GOT3 (cell line): ENCODE measurements around the gene ELFN2.
"Not testable (repeated sequence)": the region's sequence is repeated elsewhere in the genome, so short reads cannot be mapped to it uniquely, and the experiment has no call there.

Experiments used
- DNase-seq: peaks from one replicate; lab custom pipeline; 2025; ENCODE audit warnings: mixed read lengths; lab: John Stamatoyannopoulos, UW

The ELFN2 gene, protein sequence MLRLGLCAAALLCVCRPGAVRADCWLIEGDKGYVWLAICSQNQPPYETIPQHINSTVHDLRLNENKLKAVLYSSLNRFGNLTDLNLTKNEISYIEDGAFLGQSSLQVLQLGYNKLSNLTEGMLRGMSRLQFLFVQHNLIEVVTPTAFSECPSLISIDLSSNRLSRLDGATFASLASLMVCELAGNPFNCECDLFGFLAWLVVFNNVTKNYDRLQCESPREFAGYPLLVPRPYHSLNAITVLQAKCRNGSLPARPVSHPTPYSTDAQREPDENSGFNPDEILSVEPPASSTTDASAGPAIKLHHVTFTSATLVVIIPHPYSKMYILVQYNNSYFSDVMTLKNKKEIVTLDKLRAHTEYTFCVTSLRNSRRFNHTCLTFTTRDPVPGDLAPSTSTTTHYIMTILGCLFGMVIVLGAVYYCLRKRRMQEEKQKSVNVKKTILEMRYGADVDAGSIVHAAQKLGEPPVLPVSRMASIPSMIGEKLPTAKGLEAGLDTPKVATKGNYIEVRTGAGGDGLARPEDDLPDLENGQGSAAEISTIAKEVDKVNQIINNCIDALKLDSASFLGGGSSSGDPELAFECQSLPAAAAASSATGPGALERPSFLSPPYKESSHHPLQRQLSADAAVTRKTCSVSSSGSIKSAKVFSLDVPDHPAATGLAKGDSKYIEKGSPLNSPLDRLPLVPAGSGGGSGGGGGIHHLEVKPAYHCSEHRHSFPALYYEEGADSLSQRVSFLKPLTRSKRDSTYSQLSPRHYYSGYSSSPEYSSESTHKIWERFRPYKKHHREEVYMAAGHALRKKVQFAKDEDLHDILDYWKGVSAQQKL

GRCh38 chr22:37427135-37427710 lies at the start of gene ELFN2:
Gene ELFN2, minus strand, starts transcription at chr22:37427479. Its CDS starts 51,945 bp downstream, at chr22:37375534.
- no peak for DNase-seq

DNA sequence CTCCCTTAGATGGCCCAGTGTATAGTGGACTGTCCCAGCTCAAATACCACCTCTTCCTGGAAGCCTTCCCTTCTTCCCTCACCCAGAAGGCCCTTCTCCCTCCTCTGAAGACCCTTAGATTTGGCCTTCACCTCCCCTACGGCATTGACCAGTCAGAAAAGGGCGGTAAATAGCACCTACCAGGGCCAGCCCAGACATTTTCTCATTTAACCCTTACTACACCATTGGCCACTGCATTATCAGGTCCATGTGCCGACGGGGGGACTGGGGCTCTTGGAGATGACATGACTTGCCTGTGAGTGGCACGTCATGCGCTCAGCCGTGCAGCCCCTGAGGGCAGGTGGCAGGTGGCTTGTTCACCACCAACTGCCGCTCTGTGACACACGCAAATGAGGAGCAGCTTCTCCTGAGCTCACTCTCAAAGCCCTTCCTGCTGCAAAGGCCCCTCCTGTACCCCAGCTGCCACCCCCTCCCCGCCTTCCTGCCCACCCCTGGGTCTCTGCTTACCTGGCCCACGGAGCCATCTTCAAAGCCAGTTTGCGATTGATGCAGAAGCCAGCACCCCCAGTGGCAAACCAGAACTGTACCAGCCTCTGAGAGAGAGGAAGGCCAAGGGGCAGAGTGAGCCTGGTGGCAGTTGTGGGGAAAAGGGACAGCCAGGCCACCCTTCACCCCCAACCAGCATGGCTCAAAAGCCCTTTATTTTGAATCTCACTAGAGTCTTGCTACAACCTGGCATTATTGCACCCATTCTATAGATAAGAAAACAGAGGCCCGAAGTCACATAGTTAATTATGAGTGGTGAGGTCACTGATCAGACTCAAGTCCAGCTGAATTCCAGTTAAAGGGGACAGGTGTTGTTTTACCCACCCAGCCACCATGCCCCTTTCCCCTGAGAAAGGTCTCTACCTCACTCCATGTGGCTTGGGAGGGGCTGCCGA lies 49.4 kb upstream of the ELFN2 start:
- no peak for DNase-seq

- no peak for DNase-seq
These were observed 47.3 kb upstream of the ELFN2 start for GRCh38 chr22:37474447-37475090.

DNA sequence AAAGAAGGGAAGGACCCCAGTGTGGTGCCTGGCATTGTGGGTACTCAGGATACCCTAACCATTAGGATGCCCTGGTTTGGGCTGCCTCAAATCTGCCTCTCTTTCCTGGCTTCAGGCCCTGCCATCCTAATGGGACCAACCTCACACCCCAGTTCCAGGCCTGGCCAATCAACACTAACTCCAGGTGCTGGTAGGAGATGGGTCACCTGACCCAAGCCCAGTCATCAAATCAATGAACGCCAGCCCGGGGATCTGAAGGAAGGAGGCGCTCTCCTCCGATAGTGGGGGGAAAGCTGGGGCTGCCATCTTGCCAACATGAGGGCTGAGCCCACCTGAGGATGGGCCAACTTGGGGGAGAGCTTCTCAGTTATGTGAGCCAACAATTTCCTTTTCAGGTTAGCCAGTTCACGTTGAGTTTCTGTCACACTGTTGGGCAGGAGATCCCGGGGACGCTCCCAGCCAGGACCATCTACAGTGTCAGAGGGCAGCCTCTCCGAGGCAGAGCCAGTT lies 46.2 kb upstream of the ELFN2 start:
- no peak for DNase-seq

DNA sequence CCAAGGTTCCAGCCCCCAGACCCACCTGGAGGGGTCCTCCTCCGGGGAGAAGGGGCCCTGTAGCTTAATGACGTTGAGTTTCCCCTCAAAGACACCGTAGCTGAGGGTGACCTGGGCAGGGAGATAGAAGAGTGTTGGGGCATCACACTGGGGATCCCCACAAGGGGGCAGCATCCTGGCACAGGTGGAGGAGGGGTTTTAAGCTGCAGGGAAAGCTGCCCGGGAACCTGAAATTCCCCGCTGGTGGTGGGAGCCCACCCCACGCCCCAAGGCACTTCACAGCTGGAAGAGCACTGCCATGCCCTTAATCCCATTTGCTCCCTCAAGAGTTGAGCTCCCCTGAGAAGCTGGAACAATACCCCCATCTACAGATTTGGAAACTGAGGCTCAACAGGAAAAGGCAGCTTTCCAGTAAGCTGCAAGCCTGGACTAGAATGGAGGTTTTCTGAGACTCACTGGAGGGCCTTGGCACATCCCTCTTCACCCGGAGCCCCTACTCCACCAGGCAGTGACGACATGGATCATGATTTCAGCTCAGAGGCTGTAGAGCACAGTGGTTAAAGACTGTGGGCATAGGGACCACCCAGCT lies 45.2 kb upstream of the ELFN2 start:
- DNase-seq = no peak

DNA sequence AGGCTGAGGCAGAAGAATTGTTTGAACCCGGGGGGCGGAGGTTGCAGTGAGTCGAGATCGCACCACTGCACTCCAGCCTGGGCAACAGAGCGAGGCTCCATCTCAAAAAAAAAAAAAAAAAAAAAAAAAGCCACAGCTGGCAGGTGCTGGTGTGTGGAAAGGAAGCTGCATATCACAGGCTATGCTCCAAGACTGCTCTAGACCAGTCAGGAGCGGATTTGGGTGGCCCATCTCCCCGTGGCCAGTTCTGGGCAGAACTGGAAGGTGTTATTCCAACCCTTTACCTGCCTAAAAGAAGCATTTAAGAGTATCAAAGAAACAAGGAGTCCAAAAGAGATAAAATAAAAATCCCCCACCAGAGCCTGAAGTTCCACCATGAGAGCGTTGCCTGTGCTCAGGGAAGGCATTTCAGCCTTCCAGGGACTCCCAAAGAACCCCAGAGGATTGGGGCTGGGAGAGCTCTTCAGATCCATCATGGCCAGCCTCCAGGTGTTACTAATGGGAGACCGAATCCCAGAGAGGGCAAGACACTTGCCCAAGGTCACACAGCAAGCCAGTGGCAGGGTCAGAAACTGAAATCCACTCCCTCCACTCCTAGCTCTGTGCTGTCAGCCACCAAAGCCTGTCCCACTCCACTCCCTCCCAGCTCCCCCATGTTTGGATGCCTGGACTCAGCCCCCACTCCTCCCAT lies 44.6 kb upstream of the ELFN2 start:
- no peak for DNase-seq

- no peak for DNase-seq
These were observed 42.8 kb upstream of the ELFN2 start for GRCh38 chr22:37470087-37470445.

- no peak for DNase-seq
These were observed 42.3 kb upstream of the ELFN2 start for GRCh38 chr22:37469416-37470086.

DNA sequence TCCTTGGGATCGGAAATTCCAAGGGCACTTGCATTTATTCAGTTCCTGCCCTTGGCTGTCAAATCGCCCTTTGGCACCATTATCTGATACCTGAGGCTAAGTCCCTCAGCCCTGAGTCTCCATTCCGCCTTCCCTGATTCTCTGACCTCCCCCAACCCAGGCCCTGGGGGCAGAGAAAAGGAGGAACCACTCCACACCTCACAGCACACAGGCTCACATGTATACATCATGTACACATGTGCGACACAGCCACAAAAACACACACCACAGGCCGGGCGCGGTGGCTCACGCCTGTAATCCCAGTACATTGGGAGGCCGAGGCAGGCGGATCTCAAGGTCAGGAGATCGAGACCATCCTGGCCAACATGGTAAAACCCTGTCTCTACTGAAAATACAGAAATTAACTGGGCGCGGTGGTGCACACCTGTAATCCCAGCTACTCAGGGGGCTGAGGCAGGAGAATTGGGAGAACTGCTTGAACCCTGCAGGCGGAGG lies 41.0 kb upstream of the ELFN2 start:
- DNase-seq = not testable (repeated sequence)

DNA sequence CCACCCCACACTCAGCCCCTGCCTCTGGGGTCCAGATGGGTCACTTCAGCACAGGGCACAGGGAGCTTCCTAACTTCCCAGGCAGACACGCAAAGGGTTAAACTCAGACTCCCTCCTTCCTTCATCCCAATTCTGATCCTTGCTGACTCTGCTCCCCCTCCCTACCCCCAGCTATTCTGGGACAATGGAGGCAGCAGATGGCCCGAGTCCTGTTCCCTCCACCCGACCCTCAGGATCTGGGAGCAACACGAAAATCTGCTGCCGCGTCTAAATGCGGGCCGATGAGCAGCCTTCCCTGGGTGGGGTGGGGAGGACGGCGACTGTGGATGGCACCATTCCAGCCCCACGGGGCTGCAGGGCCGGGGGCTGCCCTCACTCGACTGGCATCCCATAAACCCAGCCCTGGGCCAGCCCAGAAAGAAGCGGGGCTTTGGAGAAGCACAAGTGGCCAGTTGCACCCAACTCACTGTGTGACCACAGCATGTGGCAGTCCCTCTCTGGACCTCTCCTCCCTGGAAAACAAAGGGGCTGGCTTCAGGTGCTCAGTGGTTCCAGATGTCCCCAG lies 40.2 kb upstream of the ELFN2 start:
- no peak for DNase-seq

GRCh38 chr22:37464181-37464580 lies 36.9 kb upstream of the ELFN2 start:
- no peak for DNase-seq

DNA sequence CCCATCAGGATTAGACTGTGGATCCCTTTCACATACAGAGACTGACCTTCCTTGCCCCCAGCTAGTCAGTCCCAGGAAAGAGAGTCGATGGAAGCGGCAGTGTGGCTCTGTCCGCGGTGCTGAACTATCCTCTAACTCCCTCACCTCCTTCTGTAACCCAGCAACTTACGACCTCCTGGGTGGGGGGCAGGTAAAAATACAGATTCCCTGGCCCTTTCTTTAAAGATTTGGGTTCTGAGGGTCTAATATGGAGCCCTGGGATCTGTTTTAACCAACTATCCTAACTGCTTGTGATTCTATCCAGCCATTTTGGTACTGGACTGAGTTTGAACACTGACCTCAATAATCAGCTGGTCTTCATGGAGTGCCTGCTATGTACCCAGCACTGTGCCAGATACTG lies 35.7 kb upstream of the ELFN2 start:
- no peak for DNase-seq

GRCh38 chr22:37462436-37462835 lies 35.2 kb upstream of the ELFN2 start:
- DNase-seq = no peak

- no peak for DNase-seq
These were observed 34.7 kb upstream of the ELFN2 start for GRCh38 chr22:37461961-37462360.

GRCh38 chr22:37460684-37461083 lies 33.4 kb upstream of the ELFN2 start:
- DNase-seq = no peak

DNA sequence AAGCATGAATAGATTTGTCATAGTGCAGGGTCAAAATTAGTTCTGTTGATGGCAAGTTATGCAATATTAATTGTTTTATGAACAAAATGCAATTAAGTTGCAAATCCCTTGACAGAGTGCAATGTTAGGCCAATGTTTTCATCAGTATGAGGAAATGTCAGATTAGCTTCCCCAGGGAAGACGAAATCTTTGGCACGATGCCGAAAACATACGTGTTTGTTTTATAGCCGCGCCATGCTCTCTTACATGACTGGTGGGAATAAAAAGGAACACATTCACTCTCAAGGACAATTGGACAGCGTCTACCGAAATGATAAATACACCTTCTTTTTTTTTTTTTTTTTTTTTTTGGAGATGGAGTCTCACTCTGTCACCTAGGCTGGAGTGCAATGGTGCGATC lies 31.9 kb upstream of the ELFN2 start:
- no peak for DNase-seq

- no peak for DNase-seq
These were observed 30.0 kb upstream of the ELFN2 start for GRCh38 chr22:37457093-37457893.

DNA sequence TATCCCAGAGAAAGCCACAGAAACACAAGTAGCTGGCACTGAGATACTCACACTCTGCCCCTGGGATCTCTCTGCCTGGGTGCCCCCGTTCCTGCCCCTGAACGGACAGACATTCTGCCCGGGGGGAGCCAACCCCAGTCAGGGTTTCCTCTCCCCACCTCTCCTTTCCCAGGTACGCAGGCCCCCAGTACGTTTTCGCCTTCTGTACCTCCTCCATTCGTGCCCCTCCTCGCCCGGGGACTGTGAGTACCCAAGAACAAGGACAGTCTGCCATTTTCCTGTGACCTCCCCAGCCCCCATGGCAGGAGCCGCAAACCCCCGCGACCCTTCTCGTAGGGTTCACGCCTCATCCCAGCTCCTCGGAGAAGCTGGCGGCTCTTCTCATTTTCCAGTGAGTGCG lies 29.1 kb upstream of the ELFN2 start:
- no peak for DNase-seq
